Left lung (tissue), 10 donors: Measurements from ENCODE around the gene TOR1AIP2. TPM values are rescaled to one million over a fixed set of nuclear protein-coding genes. Genes with fewer than 3 reads are reported as not detected.

ENCODE experiments used
- ATAC-seq: fragments of 200-7000 bp; cut with Tn5 transposase; one replicate; pipeline ENCODE4 v1.9.1; 2020; ENCODE audit warnings: moderate library complexity
- DNase-seq, 4 donors: peaks; one replicate each; pipeline ENCODE4 v3.0.0-alpha.2; 2013 to 2020
- H3K27ac ChIP-seq, 2 donors: fragments of 200-600 bp; sonication (generic) in 1 of 2; one replicate each; pipeline versions ENCODE4 v1.5.0 to v1.8.0; 2020 to 2021
- H3K27me3 ChIP-seq, 2 donors: fragments of 200-600 bp; sonication (generic) in 1 of 2; one replicate each; pipeline versions ENCODE4 v1.5.0 to v1.8.0; 2020 to 2021
- H3K36me3 ChIP-seq, 2 donors: fragments of 200-600 bp; sonication (generic) in 1 of 2; one replicate each; pipeline versions ENCODE4 v1.5.0 to v1.8.0; 2020 to 2021
- H3K4me1 ChIP-seq, 2 donors: fragments of 200-600 bp; one replicate each; pipeline ENCODE4 v1.8.0; 2021
- H3K4me3 ChIP-seq, 2 donors: fragments of 200-600 bp; sonication (generic) in 1 of 2; one replicate each; pipeline versions ENCODE4 v1.5.0 to v1.8.0; 2020 to 2021; ENCODE audit warnings: mild to moderate bottlenecking in 1 of 2
- H3K9me3 ChIP-seq, 2 donors: fragments of 200-600 bp; sonication (generic) in 1 of 2; one replicate each; pipeline versions ENCODE4 v1.5.0 to v1.8.0; 2020 to 2021
- intact Hi-C, 2 donors: fragments of 100-400 bp; cut with DNase I; formaldehyde crosslinking; loops; one replicate each; pipeline versions ENCODE4 v1.11.2 to v1.14.2; 2022
- polyA plus RNA-seq, 6 donors: library from polyadenylated mRNA; unstranded; fragments of 120-200 nt; gene quantifications; one replicate each; pipeline ENCODE4 v1.2.1, GENCODE V29; 2013; ENCODE audit not compliant: insufficient read length in 6 of 6
- total RNA-seq, 2 donors: library from RNA; stranded (reverse); fragmentation: NEBNext Ultra II Directional; extraction: Animal tissue kit (Norgen Biotek cat#: 25700); gene quantifications; one replicate each; pipeline ENCODE4 v1.2.1, GENCODE V29; 2021
- TF ChIP-seq, protein P1 (sequence below), 2 donors: fragments of 200-600 bp; sonication (generic) in 1 of 2; IDR thresholded peaks; one replicate each; pipeline versions ENCODE4 v1.5.0 to v1.8.0; 2021; ENCODE audit warnings: antibody characterized with exemption in 2 of 2
- donor health status: DM: no; HTN: yes; CAD: no.
- donor health status: DM: no; HTN: no; CAD: no.

TOR1AIP2 gene
- total and polyA plus RNA-seq, 8 donors, result 34.8 to 109 (median 38.6) TPM

GRCh38 chr1:179876300-179876715 lies 1.3 kb downstream of the TOR1AIP2 start:
- no peaks in the 10 kb centered on the region for H3K27me3 ChIP-seq
- peak overlapping the region; percentile 60 to 67 for H3K4me3 ChIP-seq
- no peaks in the 10 kb centered on the region for H3K9me3 ChIP-seq
- intact Hi-C loops, result no loop called here
- peaks cover 0 to 12% of the 10 kb centered on the region in 2 donors for H3K36me3 ChIP-seq
- peak overlapping the region; percentile 75 to 76 for H3K27ac ChIP-seq
- peaks cover 13 to 73% of the 10 kb centered on the region in 2 donors for H3K4me1 ChIP-seq
- ATAC-seq (peak; percentile 47), DNase-seq (no peak)
- TF ChIP-seq, protein P1, sequence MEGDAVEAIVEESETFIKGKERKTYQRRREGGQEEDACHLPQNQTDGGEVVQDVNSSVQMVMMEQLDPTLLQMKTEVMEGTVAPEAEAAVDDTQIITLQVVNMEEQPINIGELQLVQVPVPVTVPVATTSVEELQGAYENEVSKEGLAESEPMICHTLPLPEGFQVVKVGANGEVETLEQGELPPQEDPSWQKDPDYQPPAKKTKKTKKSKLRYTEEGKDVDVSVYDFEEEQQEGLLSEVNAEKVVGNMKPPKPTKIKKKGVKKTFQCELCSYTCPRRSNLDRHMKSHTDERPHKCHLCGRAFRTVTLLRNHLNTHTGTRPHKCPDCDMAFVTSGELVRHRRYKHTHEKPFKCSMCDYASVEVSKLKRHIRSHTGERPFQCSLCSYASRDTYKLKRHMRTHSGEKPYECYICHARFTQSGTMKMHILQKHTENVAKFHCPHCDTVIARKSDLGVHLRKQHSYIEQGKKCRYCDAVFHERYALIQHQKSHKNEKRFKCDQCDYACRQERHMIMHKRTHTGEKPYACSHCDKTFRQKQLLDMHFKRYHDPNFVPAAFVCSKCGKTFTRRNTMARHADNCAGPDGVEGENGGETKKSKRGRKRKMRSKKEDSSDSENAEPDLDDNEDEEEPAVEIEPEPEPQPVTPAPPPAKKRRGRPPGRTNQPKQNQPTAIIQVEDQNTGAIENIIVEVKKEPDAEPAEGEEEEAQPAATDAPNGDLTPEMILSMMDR (IDR thresholded peaks at IDR 0.05), result no peak

- intact Hi-C loops, result no loop called here
- TF ChIP-seq, protein P1 (IDR thresholded peaks at IDR 0.05), result no peak
- peaks cover 13 to 72% of the 10 kb centered on the region in 2 donors for H3K4me1 ChIP-seq
- H3K9me3 ChIP-seq, result no peaks in the 10 kb centered on the region
- H3K27me3 ChIP-seq, result no peaks in the 10 kb centered on the region
- H3K36me3 ChIP-seq, result peaks cover 0 to 12% of the 10 kb centered on the region in 2 donors
- peak overlapping the region; percentile 60 to 67 for H3K4me3 ChIP-seq
- no peak for DNase-seq
- ATAC-seq, result peak; percentile 27
- peak overlapping the region; percentile 75 to 76 for H3K27ac ChIP-seq
Observed at GRCh38 chr1:179875596-179876299, 1.9 kb downstream of the TOR1AIP2 start.

DNA sequence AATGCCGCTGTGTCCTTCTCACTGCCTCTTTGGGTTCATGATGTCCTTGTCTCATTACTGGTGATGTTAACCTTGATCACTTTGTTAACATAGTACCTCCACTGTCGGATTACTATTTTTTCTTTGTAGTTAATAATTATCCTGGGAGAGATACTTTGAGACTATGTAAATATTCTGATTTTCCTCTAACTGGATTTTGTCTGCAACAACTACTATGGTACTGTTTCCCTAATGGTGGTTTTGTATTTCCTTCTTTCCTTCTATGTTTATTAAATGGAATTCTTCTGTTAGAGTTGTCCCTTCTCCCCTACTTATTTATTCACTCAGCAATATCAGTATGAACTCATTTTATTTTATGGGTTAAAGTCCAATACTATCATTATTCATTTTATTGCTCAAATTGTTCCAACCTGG lies 4.2 kb downstream of the TOR1AIP2 start:
- peaks cover 0 to 23% of the 10 kb centered on the region in 2 donors for H3K36me3 ChIP-seq
- ATAC-seq (no peak), DNase-seq (no peak)
- H3K4me1 ChIP-seq, result peaks cover 13 to 69% of the 10 kb centered on the region in 2 donors
- TF ChIP-seq, protein P1 (IDR thresholded peaks at IDR 0.05), result no peak
- no peak overlapping the region for H3K27ac ChIP-seq
- no peaks in the 10 kb centered on the region for H3K9me3 ChIP-seq
- intact Hi-C loops, result no loop called here
- H3K4me3 ChIP-seq, result no peak overlapping the region
- no peaks in the 10 kb centered on the region for H3K27me3 ChIP-seq

- intact Hi-C loops, result no loop called here
- peaks cover 13 to 70% of the 10 kb centered on the region in 2 donors for H3K4me1 ChIP-seq
Observed at GRCh38 chr1:179872558-179872957, 5.0 kb downstream of the TOR1AIP2 start.

GRCh38 chr1:179871940-179872339 lies 5.7 kb downstream of the TOR1AIP2 start:
- ATAC-seq, result no peak
- intact Hi-C loops, result no loop called here
- peaks cover 13 to 69% of the 10 kb centered on the region in 2 donors for H3K4me1 ChIP-seq

More at GRCh38 chr1:179872558-179872957, 5.0 kb downstream of the TOR1AIP2 start:
- TF ChIP-seq, protein P1 (IDR thresholded peaks at IDR 0.05), result no peak
- no peaks in the 10 kb centered on the region for H3K27me3 ChIP-seq
- H3K4me3 ChIP-seq, result no peak overlapping the region
- no peak overlapping the region for H3K27ac ChIP-seq
- H3K9me3 ChIP-seq, result no peaks in the 10 kb centered on the region
- ATAC-seq (no peak), DNase-seq (no peak)
- H3K36me3 ChIP-seq, result peaks cover 0 to 32% of the 10 kb centered on the region in 2 donors

More at GRCh38 chr1:179871940-179872339, 5.7 kb downstream of the TOR1AIP2 start:
- Histone ChIP-seq H3K36me3 (peaks cover 0 to 38% of the 10 kb centered on the region in 2 donors), H3K9me3 (no peaks in the 10 kb centered on the region), H3K27ac (peak overlapping the region in 1 of 2 donors; percentile 38), H3K27me3 (no peaks in the 10 kb centered on the region), H3K4me3 (no peak overlapping the region)
- no peak for DNase-seq
- TF ChIP-seq, protein P1 (IDR thresholded peaks at IDR 0.05), result no peak
